A673 (cell line): ENCODE results near the gene LTO1. TPM values are rescaled to one million over a fixed set of nuclear protein-coding genes. Genes with fewer than 3 reads are reported as not detected.
A peak's percentile ranks its signal among the peaks of the same experiment; 100 is the strongest.

Source experiments
- BruUV-seq: library from RNA; stranded (reverse); fragments of 400-500 nt; replicated peaks from 2 replicates; lab custom pipeline; 2021; lab: Mats Ljungman, UMichigan
- CTCF ChIA-PET: fragments of 300-600 bp; sonication (Branson Sonifier 250); formaldehyde crosslinking; loops from one replicate; lab custom pipeline; 2022; ENCODE audit warnings: antibody characterized with exemption; lab: Charles Lee
- POLR2A ChIA-PET: fragments of 300-600 bp; sonication (Branson Sonifier 250); formaldehyde crosslinking; loops from one replicate; lab custom pipeline; 2022; ENCODE audit warnings: antibody characterized with exemption; ENCODE audit not compliant: low non-redundant PET; lab: Charles Lee
- DNase-seq: peaks from one replicate; pipeline ENCODE4 v3.0.0-alpha.2; 2015; ENCODE audit warnings: low spot score
- H3K27ac ChIP-seq: fragments of 200-600 bp; sonication (generic); 2 replicates; pipeline ENCODE4 v1.5.1; 2016; ENCODE audit warnings: mixed run types, low read depth, mild to moderate bottlenecking, mixed read lengths, antibody characterized with exemption, low read length; ENCODE audit not compliant: poor library complexity, severe bottlenecking
- H3K27me3 ChIP-seq: fragments of 200-600 bp; sonication (generic); replicated peaks from 2 replicates; pipeline ENCODE4 v1.6.1; 2017; ENCODE audit warnings: mixed run types, low read depth, mild to moderate bottlenecking, mixed read lengths, antibody characterized with exemption, low read length; ENCODE audit not compliant: insufficient read depth, poor library complexity
- H3K36me3 ChIP-seq: fragments of 200-600 bp; sonication (generic); 2 replicates; pipeline ENCODE4 v1.6.1; 2016; ENCODE audit warnings: mixed run types, mild to moderate bottlenecking, mixed read lengths, antibody characterized with exemption, low read length; ENCODE audit not compliant: insufficient read depth, poor library complexity, severe bottlenecking
- H3K4me1 ChIP-seq: fragments of 200-600 bp; sonication (generic); 2 replicates; pipeline ENCODE4 v1.6.1; 2017; ENCODE audit warnings: mixed run types, mild to moderate bottlenecking, mixed read lengths, antibody characterized with exemption, low read length; ENCODE audit not compliant: insufficient read depth, poor library complexity, severe bottlenecking
- H3K4me3 ChIP-seq: fragments of 200-600 bp; sonication (generic); 2 replicates; pipeline ENCODE4 v1.5.1; 2016; ENCODE audit warnings: low read depth, mixed run types, mild to moderate bottlenecking, mixed read lengths, low read length; ENCODE audit not compliant: poor library complexity, severe bottlenecking
- H3K9me3 ChIP-seq: fragments of 200-600 bp; sonication (generic); 2 replicates; pipeline ENCODE4 v1.6.1; 2016; ENCODE audit warnings: mixed run types, low read depth, mild to moderate bottlenecking, mixed read lengths, antibody characterized with exemption, low read length; ENCODE audit not compliant: poor library complexity, severe bottlenecking
- EZH2 ChIP-seq: fragments of 200-600 bp; sonication (generic); IDR thresholded peaks from 2 replicates; pipeline ENCODE4 v1.6.1; 2017; ENCODE audit warnings: borderline replicate concordance, low read depth, mild to moderate bottlenecking, mixed read lengths, antibody characterized with exemption, low read length; ENCODE audit not compliant: poor library complexity, severe bottlenecking
- intact Hi-C: fragments of 100-400 bp; cut with micrococcal nuclease; formaldehyde crosslinking; loops from one replicate; pipeline ENCODE4 v1.10.0; 2022; ENCODE audit not compliant: unreplicated experiment
- total RNA-seq: library from RNA; stranded (reverse); gene quantifications from 2 replicates; pipeline ENCODE4 v1.2.3, GENCODE V29; 2021
- TF ChIP-seq, protein P1 (sequence below): fragments of 300-800, 200-600 bp; sonication (generic); conservative IDR thresholded peaks from 2 replicates; pipeline ENCODE4 v1.5.1; 2017; ENCODE audit warnings: low read depth, mild to moderate bottlenecking, antibody characterized with exemption, low read length, moderate library complexity, mixed read lengths

Gene LTO1
- total RNA-seq, 1 experiment from 2014 or later: 56.0 TPM

DNA sequence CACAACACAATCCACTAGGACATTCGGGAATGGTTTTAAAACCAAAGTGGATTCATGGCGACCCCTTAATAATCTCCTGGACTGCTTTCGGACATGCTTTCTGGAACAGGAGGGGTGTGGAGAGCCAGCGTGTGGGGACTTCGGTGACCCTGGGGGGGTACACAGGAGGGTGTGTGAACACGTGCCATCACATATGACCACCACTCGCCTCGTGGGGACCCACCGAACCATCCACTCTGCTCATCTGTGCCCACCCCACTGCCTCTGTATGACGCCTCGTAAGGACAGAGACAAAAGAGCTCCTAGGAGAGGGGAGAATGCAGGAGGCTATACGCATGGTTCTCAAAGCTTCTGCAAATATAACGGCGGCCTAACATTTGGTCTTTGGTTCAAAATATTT is 8.9 kb downstream of the LTO1 start:
- peak overlapping the region; percentile 76 for H3K27ac ChIP-seq
- CTCF ChIA-PET: no interaction called here

GRCh38 chr11:69665669-69666068 is 9.5 kb downstream of the LTO1 start:
- no peak overlapping the region for H3K27ac ChIP-seq
- peaks cover 31% of the 10 kb centered on the region for H3K4me1 ChIP-seq
- H3K36me3 ChIP-seq: peaks cover 18% of the 10 kb centered on the region
- no peak overlapping the region for H3K4me3 ChIP-seq
- no peak for DNase-seq
- intact Hi-C loops: no loop called here
- TF ChIP-seq, protein P1, sequence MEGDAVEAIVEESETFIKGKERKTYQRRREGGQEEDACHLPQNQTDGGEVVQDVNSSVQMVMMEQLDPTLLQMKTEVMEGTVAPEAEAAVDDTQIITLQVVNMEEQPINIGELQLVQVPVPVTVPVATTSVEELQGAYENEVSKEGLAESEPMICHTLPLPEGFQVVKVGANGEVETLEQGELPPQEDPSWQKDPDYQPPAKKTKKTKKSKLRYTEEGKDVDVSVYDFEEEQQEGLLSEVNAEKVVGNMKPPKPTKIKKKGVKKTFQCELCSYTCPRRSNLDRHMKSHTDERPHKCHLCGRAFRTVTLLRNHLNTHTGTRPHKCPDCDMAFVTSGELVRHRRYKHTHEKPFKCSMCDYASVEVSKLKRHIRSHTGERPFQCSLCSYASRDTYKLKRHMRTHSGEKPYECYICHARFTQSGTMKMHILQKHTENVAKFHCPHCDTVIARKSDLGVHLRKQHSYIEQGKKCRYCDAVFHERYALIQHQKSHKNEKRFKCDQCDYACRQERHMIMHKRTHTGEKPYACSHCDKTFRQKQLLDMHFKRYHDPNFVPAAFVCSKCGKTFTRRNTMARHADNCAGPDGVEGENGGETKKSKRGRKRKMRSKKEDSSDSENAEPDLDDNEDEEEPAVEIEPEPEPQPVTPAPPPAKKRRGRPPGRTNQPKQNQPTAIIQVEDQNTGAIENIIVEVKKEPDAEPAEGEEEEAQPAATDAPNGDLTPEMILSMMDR: no peak
- TF ChIP-seq EZH2: no peak
- H3K9me3 ChIP-seq: no peaks in the 10 kb centered on the region
- H3K27me3 ChIP-seq: no peaks in the 10 kb centered on the region
- BruUV-seq: no TSS peak
- CTCF ChIA-PET: no interaction called here
- POLR2A ChIA-PET: no interaction called here

More for the DNA sequence above, 8.9 kb downstream of the LTO1 start:
- H3K9me3 ChIP-seq: no peaks in the 10 kb centered on the region
- no peak overlapping the region for H3K4me3 ChIP-seq
- POLR2A ChIA-PET: interaction anchor here (0.5 kb wide), 1 partner anchor 15 kb away, joined by 3 read pairs; no protein-coding TSS in a partner anchor
- no TSS peak for BruUV-seq
- H3K4me1 ChIP-seq: peaks cover 35% of the 10 kb centered on the region
- no peak for TF ChIP-seq EZH2
- TF ChIP-seq, protein P1: no peak
- intact Hi-C loops: no loop called here
- H3K36me3 ChIP-seq: peaks cover 22% of the 10 kb centered on the region
- H3K27me3 ChIP-seq: no peaks in the 10 kb centered on the region
- no peak for DNase-seq

GRCh38 chr11:69664901-69665300 is 10.3 kb downstream of the LTO1 start:
- TF ChIP-seq, protein P1: no peak
- TF ChIP-seq EZH2: no peak
- Histone ChIP-seq H3K4me3 (no peak overlapping the region), H3K9me3 (no peaks in the 10 kb centered on the region), H3K27ac (no peak overlapping the region), H3K36me3 (peaks cover 15% of the 10 kb centered on the region), H3K4me1 (peaks cover 23% of the 10 kb centered on the region), H3K27me3 (no peaks in the 10 kb centered on the region)
- no peak for DNase-seq
- no TSS peak for BruUV-seq
- intact Hi-C loops: no loop called here
- ChIA-PET CTCF (interaction anchor here (1.4 kb wide), 1 partner anchor 563 kb away, joined by 4 read pairs; no protein-coding TSS in a partner anchor), POLR2A (no interaction called here)
